Daoy (cell line): ENCODE data around the gene NCAM1. TPM values are rescaled to one million over a fixed set of nuclear protein-coding genes. Genes with fewer than 3 reads are reported as not detected.

Experiments used
- DNase-seq: peaks from one replicate; pipeline ENCODE4 v3.0.0-alpha.2; 2015; ENCODE audit warnings: low read depth
- total RNA-seq: library from RNA; depleted of rRNA; stranded (reverse); fragments of >200 nt; shearing (Covaris generic); gene quantifications from 2 replicates; pipeline ENCODE4 v1.2.3, GENCODE V29; 2014

The NCAM1 gene
- total RNA-seq, 1 experiment from 2014 or later: 21.3 TPM

DNA sequence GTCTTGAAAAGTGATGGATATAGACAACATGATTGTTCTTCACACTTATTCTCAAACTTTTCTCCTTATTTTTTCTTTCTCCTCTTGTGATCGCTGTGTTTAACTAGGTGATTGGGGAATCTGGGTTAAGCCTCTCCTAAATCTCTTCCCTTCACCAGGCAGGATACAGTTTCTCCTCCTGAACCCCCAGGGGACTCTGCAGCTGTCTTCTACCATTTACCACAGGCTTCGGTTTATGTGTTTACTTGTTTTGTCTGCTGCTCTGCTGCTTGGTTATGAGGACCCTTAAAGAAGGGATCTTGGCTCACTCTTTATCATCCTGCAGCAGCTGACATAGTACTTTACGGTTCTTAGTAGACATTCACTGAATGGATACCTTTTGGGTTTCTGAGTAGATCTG is 124.2 kb downstream of the NCAM1 start:
- no peak for DNase-seq

DNA sequence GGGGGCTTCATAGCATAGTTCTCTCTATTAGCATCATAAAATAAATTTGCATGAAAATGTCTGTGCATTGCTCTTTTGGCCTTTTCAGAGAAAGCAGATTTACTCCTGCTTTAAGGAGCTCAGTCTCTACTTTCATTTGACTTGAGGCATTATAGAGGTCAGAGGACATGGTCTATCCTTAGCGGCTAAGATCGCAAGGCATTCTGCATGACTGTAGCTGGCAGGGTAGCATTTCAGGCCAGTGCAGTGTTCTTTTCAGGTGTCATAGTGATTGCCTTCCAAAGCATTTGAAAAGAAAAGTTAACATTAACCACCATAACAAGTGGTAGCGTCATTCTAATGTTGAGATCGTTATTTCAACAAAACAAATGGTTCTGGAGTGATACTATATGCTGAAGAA is 126.5 kb downstream of the NCAM1 start:
- DNase-seq: no peak

DNA sequence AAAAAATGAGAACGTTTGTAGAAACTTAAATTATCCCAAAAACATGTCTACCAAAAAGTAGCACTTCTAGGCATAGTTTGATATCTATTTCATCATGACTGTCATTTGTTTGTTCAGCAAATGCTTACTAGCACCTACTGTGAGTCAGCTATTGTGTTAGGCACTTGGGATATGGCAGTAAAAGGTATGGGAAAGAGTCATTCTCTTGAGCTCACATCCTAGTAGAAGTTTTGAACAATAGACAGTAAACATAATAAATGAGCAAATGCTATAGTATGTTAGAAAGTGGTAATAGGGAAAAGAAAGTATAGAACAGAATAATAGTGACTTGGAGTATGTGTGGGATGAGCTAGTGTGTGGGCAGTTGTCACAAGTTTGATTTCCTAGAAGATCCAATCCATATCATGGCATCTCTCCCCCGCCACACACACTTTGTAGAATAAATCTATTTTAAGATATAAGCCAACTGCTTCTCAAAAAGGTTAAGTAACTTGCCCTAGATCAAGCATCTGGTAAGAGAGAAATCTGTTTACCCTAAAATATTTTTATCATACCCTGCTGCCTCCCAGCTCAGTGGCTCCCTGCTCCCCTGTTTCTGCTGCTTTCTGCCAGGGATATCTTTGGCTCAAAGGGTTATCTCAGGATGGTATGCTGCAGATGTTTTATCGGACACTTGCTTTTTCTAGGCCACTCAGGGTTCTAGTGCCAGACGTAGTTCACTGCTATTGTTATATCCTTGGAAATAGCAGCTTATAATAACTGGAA is 129.7 kb downstream of the NCAM1 start:
- peak; percentile 23 for DNase-seq

DNA sequence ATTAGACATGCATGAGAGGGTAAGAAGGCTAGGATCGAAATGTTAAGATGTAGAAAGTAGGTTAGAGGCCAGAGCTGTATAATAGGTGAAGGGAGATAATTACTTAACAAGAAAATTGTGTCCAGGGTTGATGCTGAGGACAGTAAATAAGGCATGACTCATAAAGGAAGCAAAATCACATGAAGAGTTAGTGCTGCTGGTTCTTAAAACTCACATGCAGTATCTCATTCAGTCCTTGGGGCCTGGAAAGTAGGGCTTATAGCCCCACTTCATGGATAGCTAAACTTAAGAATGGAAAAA is 130.2 kb downstream of the NCAM1 start:
- no peak for DNase-seq

DNA sequence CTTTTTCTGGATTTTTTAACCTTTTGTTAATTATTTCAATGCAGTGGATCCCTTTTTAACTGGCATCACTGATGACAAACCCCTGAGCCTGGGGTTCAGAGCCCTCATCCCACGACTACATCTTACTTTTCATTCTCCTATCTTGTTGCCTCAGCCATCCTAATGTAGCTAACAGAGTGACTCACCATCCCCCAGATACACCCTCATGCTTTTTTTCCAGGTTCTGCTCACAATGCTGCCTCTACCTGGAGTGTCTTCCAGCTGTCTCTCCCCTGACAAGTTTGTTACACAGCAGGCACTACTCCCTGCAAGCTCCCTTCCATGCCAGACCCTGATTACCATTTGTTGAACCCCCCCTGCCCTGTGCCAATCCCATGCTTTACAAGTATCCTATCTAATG is 135.4 kb downstream of the NCAM1 start:
- DNase-seq: no peak

DNA sequence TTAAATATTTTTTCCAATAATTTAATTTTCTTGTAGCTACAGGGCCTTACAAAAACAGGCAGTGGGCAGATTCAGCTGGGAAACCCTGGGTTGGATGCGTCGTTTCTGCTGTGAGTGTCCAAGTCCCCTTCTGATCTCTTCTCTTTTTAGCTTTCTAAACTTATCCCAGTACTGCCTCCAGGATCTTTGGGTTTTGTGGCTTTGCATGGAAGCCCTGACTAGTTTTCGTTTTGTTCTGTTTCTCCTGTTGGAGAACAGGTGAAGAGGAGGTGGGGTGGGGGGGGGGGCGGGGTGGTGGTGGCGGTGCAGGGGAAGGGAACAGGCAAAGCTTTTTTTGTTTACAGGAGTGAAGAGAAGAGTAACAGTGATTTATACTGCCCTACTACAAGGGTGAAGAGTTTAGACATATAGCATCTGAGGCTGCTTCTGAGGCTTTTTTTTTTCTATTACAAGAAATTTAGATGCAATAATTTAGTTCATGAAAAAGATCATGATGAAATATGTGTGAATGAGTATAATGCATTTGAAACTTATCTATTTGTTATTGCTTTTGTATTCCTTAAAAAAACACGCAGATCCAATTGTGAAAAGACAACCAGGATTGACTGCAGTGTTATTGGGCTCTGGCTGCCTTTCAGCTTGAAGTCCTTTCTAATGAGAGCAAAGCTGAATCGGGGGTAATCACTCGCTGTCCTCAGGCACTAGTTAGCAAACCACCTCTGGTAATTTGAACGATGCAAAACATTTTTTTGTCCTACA is 142.9 kb downstream of the NCAM1 start:
- DNase-seq: no peak

DNA sequence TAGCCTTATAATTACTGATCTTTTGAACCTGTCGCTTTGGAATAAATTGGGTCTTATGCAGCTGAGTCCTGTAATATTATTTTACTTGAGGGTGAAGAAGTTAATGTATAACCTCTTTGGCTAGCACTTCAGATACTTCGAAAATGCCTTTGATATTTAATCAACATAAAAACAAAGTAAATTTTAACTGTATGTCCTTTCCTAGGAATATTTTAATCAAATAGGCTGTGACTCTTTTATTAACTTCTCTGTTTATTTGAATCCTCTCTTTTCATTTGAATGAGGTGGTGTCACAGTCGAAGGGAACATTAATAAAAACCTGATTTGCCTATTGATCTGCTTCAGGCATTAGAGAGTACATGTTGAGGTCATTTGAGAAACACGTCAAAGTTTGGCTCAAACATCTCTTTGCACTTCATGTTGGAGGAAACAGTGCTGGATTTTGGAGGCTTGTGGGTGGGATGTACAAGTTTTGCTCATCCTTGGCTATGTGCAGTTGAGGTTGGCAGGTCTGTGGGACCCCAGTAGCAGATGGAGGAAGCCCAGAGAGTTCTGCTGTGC is 143.6 kb downstream of the NCAM1 start:
- no peak for DNase-seq

DNA sequence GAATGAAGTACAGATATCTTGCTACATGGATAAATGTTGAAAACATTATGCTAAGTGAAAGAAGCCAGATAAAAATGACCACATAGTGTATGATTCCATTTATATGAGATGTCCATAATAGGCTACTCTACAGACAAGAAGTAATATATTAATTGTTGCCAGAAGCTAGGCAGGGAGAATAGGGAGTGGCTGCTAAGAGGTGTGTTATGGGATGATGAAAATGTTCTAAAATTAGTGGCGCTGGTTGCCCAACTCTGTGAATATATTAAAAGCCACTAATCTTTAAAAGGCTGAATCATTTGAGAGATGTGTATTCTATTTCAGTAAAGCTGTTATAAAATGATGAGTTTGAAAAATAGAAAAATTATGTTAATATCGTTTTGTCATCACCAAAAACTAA is 144.4 kb downstream of the NCAM1 start:
- peak; percentile 13 for DNase-seq

DNA sequence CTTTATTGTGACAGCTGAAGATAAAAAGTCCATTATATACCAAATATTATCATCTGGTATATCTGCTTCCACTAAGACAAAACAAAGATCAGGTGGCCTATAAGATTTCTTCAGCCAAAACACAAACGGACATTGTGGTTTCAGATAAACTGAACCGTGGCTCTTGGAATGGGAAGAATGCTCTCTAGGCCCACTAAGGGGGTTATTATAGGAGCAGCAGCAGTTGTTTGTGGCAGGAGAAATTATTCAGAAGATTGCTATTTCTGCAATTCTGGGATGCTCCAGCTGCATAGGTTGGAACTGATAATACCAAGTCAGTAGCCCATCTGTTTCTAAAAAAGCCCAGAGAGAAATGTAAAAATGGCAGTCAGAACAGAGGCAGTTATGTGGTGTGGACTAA is 145.3 kb downstream of the NCAM1 start:
- peak; percentile 85 for DNase-seq

DNA sequence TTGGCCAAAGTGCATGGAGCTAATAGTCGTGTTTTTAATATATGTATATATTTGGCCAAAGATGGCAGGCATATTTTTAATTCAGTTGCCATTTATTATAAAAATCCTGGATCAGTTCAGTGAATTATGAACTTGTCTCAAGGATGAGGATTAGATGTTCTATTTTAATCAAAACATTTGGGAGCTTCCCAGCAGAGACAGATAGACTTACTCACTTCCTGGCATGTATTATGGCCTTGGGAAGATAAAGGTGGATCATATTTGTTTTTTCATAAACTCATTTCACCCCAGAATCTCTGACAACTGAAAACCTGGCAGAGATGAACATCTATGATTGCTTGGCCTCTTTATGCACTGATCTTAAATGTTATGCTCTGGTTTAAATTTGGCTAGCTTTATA is 148.8 kb downstream of the NCAM1 start:
- no peak for DNase-seq

DNA sequence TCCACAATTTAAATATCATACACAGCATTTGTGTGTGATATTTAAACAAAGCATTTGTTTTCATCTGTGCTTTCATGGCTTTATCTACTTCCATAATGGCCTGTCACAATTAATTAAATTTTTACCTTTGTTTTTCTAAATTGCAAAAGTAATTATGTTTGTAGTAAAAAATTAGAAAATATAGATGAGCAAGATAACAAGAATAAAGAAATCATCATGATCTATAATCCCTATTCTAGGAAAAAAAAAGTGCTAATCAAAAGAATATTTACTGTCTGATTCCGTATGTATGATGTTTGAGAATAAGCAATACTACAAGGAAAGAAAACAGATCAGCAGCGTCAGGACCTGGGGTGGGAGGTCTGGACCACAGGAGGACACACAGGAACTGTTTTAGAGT is 149.9 kb downstream of the NCAM1 start:
- no peak for DNase-seq

DNA sequence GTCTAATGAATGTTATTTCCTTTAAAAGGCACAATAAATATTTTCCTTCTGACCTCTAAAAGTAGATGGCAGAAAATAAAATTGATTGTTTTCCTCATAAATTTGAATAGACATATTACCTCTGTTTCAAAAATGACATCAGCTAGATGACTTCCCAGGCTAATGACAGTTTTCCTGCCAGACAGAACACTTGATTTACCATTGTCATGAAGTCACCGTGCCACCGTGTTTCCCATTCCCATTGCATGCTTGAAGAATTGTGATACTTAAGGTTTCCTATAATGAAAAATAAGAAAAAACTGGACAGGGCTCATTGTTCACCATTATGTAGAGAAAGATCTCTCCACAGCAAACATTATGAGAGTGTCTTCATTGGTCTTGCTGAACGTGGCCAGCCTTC is 151.1 kb downstream of the NCAM1 start:
- DNase-seq: no peak

DNA sequence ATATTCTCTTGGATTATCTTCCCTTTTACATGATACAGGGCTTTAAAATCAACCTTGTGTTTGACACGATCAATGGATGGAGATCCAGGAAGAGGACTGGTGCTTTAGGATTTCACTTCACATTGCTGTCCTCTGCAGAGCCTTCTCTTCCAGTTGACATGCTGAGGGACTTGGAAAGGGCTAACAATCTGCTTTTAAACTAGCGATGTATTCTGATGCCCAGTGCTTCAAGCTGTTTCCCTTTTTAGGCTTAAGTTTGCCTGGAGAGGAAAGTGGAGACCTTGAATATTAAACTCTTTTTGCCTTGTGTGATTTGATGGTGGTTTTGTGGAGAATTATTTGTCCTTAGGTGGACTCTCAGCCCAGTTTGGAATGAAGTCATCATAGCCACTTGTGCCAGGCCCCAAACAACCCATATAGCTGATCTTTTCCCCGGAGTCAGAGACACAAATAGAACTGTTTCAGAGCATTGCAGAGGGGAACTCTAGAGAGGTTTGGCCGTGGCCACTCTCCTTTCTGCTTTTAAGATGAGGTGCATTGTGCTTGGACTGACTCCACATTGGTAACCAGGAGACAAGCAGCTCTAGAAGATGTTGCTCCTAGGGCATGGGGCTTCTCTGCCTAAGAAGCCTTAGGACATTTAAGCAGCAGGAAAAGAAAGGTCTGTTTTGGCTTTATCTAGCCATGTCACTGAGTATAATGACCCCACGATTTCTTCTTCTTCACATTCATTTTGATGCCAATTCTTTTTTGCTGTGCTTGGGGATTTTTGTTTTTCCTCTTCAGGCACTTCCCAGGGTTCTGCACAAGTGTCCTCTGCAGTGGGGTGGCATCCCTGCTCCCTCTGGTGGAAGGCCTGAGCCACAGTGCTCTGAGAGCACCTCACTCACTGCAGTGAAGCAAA is 152.8 kb downstream of the NCAM1 start:
- peak; percentile 67 for DNase-seq

DNA sequence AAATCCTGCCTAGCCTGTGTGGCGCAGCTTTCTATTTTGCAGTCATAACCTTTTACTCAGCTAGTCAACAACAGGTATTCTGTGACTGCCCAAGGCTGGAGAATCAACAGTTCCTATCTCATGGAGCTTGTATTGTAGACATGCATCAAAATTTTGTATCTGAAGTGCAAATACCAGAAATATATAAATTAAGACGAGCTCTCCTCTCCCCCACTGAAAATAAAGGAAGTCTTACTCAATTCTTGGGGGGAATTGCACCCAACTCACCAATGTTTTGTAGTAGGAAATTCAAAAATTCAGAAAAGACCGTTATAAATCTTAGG is 153.4 kb downstream of the NCAM1 start:
- no peak for DNase-seq

DNA sequence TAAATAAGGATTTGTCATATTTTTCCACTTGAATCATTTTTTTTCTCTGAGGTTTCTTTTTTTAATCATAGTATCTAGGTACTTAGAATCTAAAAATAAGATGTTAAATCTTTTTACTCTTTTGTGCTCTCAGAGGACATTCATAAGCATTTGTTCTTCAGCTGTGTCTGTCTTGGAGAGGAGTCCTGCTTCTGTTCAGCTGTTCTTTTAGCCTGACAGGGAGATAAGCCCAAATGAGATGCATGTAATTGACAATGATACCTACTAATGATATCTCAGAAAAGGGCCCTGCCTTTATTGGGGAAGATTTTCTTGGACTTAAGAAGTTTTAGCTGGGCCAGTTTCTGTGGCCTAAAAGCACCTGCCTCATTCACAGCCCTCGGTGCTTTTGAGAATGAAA is 156.9 kb downstream of the NCAM1 start:
- DNase-seq: no peak

DNA sequence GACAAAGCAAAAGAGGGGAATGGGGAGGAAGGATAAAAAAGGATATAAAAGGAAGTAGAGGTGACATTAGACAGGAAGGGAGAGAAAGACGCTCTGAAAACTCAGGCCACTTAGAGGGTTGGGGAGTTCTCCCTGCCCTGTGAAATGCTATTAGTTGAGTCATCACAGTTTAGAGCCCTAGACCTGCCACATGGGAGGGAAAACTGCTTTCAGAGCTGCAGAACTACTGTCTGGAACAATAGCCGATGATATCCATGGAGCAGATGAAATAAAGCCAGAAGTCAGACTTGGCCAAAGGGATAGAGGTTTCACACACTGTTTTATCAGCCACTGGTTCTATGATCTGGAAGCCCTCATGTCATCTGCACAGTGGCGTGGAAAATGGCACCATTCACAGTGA is 157.9 kb downstream of the NCAM1 start:
- peak; percentile 72 for DNase-seq

DNA sequence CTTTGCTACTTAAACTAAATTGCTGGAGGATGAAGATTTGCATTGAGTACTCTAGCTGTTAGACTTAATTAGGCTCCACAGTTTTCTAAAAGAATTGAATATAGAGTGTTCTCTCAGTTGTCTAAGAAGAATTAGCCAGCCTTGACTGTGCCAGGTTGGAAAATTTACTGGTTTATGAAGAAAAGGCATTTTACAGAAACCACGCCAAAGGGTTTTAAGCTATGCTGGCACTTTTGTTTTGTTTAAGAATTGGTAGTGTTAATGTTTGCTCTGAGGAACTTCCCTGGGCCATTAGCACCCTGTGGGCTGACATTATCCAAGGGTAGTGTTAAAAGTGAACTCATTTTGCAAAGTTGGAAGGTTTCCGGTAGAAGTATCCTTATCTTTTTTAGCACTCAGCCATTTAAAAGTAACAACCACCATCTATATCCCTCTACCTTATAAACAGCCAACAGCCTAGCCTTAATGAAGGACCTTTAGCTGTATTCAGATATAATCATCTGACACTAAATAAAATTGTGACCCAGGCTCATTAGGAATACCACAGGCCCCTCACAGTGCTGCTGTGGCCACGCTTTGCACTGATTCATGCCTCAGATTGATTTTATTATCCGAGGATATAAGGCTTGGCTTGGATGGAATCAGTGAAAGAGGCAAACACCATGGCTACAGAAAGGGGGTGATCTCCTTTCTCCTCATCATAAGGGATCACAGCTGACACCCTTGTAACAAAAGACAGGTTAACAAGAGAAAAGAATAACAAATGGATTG is 158.9 kb downstream of the NCAM1 start:
- DNase-seq: no peak

DNA sequence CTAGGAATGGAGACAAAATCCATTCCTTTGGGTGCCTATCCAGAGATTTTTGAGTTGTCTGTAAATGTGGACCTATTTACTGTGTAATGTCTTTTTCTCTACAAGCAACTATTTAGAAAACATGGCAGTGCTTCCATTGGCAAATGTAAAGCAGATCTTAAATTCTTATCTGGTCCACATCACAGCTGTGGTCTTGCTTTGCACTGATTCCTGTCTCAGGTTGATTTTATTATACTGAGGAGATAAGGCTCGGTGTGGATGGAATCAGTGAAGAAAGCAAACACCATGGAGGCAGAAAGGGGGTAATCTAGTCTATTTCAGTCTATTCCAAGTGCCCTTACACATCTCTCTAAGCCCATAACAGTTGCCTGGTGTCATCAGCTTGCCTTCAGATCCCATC is 160.5 kb downstream of the NCAM1 start:
- DNase-seq: no peak

DNA sequence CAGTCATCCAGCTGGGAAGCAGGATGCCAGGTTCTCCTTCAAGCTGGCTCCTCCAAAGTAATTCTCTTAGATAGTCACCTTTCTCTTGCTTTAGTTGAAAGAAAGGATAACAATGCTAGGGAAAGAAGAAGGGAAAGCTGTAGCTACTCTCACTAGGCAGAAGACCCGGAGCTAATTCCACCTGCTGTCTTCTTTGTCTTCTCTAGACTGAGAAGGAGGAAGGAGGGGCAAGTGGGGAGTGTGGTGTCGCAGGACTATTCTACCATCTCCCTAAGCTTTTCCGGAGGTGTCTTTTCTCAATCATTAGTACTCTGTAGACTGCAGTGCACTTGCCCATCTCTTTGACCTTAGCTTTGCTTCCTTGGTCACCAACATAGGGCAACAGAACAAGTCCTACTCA is 162.8 kb downstream of the NCAM1 start:
- DNase-seq: no peak

DNA sequence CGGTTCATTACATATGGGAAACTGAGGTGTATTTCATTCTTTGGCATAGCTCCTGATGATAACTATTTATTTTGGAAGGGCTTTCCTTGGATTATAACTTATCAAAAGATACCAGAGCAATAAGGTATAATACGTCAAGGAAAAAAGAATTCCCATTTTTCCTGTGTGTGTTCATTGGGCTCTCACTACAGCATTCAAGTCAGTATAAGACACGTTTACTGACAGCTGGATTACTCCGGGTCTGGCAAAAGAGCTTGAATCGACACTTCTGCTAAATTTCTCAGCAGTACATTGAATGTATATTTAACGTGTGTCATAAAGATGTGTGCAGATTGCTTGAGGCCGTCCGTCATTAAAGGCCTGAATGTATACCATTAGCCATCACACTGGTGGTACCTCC is 163.4 kb downstream of the NCAM1 start:
- no peak for DNase-seq

DNA sequence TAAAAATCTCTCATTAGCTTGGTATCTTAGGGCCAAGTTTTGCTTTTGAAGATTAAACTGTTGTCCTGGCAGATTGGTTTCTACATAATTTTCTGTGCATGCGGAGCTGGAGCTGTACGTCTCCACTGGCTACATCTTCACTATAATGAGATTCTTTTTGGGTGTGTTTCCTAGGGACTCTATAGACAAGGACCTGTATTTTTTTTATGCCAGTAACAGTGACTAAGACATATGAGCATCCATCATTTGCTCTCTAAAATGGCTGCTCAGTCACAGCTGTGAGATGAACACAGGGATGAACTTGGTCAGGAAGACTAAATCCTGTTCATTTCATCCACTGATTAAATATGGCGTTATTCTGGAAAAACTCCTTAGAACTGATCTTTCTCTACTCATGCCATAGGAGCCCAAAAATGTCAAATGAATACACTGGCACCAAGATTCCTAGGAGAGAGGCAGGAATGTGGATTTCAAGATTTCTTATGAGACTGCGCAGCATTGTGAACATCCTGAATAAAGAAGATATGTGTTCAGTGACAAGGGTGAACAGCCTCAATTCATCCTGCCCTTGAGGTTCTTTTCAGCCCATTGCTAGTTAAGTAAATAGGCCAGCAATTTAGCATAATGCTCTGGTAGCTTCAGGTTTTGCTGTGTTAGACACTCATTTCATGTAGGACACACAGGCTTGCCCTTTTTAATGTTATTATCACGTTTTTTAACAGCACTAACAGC is 168.2 kb downstream of the NCAM1 start:
- no peak for DNase-seq
